Transverse colon (tissue), 3 donors: Measurements from ENCODE around the gene GRK4.

Source experiments
- EP300 ChIP-seq: sonication (generic); formaldehyde crosslinking; IDR thresholded peaks from one replicate; pipeline ENCODE4 v1.6.1; 2017; ENCODE audit warnings: antibody characterized with exemption, low read depth
- POLR2A ChIP-seq: fragments of 450-650 bp; IDR thresholded peaks from one replicate; pipeline ENCODE4 v1.6.1; 2016; ENCODE audit warnings: antibody characterized with exemption, mild to moderate bottlenecking, moderate library complexity
- TF ChIP-seq, protein P1 (sequence below), 5 experiments: fragments of 200-600 bp in 3 of 5; fragments of 450-650 bp in 2 of 5; sonication (generic) in 3 of 5; IDR thresholded peaks; 1 replicate in 2 of 5; 2 replicates in 3 of 5; pipeline ENCODE4 v1.5.1; 2016 to 2017; ENCODE audit warnings: antibody characterized with exemption in 5 of 5, inconsistent platforms in 3 of 5, mild to moderate bottlenecking in 2 of 5, moderate library complexity in 1 of 5

DNA sequence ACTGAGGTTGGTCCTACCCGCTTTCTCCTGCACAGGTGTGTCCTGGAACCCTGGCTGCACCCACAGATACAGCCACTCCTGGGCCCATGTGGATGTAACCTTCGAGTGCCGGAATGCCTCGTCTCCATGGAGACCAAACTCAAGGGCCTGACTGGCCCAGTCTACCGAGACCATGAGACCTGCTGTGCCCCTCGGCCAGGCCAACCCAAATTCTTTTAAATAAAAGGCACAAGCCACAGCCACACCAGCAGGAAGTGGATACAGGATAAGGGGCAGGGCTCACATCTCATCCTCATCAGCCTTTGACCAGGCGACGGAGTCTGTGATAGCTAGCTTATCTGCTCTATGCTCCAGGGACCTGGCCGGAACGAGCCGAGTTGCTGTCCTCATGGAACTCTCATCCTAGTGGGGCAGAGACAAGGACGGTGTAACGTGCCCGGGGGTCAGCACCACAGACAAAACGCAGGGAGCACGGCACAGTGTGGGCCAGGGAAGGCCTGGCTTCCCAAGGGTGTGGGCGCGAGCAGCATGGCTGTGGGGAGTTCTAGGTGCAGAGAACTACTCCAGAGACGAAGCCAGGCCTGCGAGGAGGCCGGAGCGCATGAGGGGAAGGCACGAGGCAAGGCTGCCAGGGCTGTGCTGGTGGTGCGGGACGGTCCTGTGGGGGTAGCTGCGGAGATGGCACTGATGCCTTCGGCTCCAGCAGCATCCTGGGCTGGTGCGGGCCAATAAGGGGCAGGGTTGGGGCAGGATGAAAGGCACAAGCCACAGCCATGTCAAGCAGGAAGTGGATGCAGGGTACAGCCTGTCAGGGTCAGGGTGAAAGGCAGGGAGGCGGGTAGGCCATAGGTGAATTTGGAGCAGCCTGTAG lies 22.9 kb upstream of the GRK4 start:
- TF ChIP-seq EP300 = no peak
- no peak for TF ChIP-seq POLR2A
- TF ChIP-seq, protein P1, sequence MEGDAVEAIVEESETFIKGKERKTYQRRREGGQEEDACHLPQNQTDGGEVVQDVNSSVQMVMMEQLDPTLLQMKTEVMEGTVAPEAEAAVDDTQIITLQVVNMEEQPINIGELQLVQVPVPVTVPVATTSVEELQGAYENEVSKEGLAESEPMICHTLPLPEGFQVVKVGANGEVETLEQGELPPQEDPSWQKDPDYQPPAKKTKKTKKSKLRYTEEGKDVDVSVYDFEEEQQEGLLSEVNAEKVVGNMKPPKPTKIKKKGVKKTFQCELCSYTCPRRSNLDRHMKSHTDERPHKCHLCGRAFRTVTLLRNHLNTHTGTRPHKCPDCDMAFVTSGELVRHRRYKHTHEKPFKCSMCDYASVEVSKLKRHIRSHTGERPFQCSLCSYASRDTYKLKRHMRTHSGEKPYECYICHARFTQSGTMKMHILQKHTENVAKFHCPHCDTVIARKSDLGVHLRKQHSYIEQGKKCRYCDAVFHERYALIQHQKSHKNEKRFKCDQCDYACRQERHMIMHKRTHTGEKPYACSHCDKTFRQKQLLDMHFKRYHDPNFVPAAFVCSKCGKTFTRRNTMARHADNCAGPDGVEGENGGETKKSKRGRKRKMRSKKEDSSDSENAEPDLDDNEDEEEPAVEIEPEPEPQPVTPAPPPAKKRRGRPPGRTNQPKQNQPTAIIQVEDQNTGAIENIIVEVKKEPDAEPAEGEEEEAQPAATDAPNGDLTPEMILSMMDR (IDR thresholded peaks at IDR 0.05) = no peak
